Tibial nerve (tissue), 4 donors: ENCODE data around the gene AGXT.

Experiments used
- CTCF ChIP-seq, 5 experiments: fragments of 200-600 bp in 3 of 5; fragments of 450-650 bp in 2 of 5; sonication (generic) in 3 of 5; IDR thresholded peaks; one replicate each; pipeline ENCODE4 v1.5.1; 2016 to 2019; ENCODE audit warnings: antibody characterized with exemption in 5 of 5, mild to moderate bottlenecking in 3 of 5, moderate library complexity in 2 of 5
- EP300 ChIP-seq, 2 donors: sonication (generic); formaldehyde crosslinking; IDR thresholded peaks; one replicate each; pipeline ENCODE4 v1.6.1; 2017; ENCODE audit warnings: antibody characterized with exemption in 2 of 2, mild to moderate bottlenecking in 1 of 2
- POLR2A ChIP-seq, 2 donors: fragments of 450-650 bp; IDR thresholded peaks; one replicate each; pipeline ENCODE4 v1.6.1; 2017; ENCODE audit warnings: antibody characterized with exemption in 2 of 2, mild to moderate bottlenecking in 2 of 2, moderate library complexity in 2 of 2

- TF ChIP-seq CTCF (IDR thresholded peaks at IDR 0.05) (no peak), POLR2A (IDR thresholded peaks at IDR 0.05) (no peak), EP300 (IDR thresholded peaks at IDR 0.05) (no peak)
These were observed 4.6 kb downstream of the AGXT start for GRCh38 chr2:240873098-240873788.
